ENCODE data around the gene CTBP2.

The CTBP2 gene

GRCh38 chr10:125034675-125035074 lies 125.7 kb downstream of the CTBP2 start:
- no peak for DNase-seq

GRCh38 chr10:125033146-125033924 lies 127.0 kb downstream of the CTBP2 start:
- no peak for DNase-seq

GRCh38 chr10:125032474-125033020 lies 127.8 kb downstream of the CTBP2 start:
- DNase-seq = no peak

- no peak for DNase-seq
Observed at GRCh38 chr10:125030567-125031197, 129.7 kb downstream of the CTBP2 start.

GRCh38 chr10:125029584-125030242 lies 130.7 kb downstream of the CTBP2 start:
- no peak for DNase-seq

GRCh38 chr10:125027871-125028869 lies 132.2 kb downstream of the CTBP2 start:
- DNase-seq = no peak

GRCh38 chr10:125026974-125027735 lies 133.2 kb downstream of the CTBP2 start:
- DNase-seq = no peak

- no peak for DNase-seq
Observed at GRCh38 chr10:125026036-125026931, 134.1 kb downstream of the CTBP2 start.

- no peak for DNase-seq
Observed at GRCh38 chr10:125025341-125025740, 135.0 kb downstream of the CTBP2 start.

- DNase-seq = no peak
Observed at GRCh38 chr10:125024497-125025234, 135.7 kb downstream of the CTBP2 start.

- peak in 1 of 2 experiments; percentile 24 for DNase-seq
Observed at GRCh38 chr10:125023862-125024496, 136.4 kb downstream of the CTBP2 start.

GRCh38 chr10:125023255-125023654 lies 137.1 kb downstream of the CTBP2 start:
- no peak for DNase-seq

GRCh38 chr10:125022671-125023070 lies 137.7 kb downstream of the CTBP2 start:
- DNase-seq = no peak

GRCh38 chr10:125021686-125022344 lies 138.5 kb downstream of the CTBP2 start:
- no peak for DNase-seq

- DNase-seq = no peak
Observed at GRCh38 chr10:125020871-125021270, 139.5 kb downstream of the CTBP2 start.

GRCh38 chr10:125020386-125020785 lies 140.0 kb downstream of the CTBP2 start:
- DNase-seq = no peak

GRCh38 chr10:125018576-125019143 lies 141.7 kb downstream of the CTBP2 start:
- DNase-seq = no peak

All from NCI-H446 (cell line).